Measurements from ENCODE around the gene LDB2.

Gene LDB2

DNA sequence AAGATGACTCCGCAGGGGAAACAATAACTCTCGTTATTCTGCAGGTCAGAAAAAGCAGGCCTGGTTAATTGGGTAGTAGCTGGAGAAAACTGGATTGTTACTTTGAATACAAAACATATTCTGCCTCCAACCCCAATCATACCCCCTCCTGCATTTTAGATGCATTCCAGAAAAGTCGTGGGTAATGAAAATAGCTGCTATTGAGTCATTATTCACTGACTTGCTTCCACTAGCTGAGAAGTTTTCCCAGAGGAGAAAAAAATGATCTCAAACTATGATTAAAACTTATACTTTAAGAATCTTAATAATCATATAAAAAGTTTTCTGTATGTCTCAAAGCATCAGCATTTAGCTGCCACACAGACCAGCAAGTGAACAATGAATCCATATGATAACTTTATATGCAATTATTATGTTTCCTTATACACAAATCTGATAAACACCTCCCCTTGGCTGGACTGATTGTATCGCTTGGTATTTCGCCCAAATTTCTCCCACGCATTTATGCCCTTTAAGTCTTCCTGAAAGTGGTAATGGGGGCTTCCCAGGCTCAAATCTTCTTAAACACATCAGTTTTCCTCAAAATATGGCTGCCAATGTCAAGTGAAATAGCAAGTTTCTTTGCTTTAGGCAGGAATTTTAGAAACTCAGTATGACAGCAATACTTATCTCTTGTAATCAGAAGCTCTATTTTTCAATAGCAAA lies 181.0 kb downstream of the LDB2 start:
- CTCF ChIA-PET, result no interaction called here
- POLR2A ChIA-PET (ENCODE audit: low non-redundant PET), result no interaction called here
- no peak overlapping the region for H3K27ac ChIP-seq
- no peak for DNase-seq (ENCODE audit: low spot score)
- TF ChIP-seq, protein P1, sequence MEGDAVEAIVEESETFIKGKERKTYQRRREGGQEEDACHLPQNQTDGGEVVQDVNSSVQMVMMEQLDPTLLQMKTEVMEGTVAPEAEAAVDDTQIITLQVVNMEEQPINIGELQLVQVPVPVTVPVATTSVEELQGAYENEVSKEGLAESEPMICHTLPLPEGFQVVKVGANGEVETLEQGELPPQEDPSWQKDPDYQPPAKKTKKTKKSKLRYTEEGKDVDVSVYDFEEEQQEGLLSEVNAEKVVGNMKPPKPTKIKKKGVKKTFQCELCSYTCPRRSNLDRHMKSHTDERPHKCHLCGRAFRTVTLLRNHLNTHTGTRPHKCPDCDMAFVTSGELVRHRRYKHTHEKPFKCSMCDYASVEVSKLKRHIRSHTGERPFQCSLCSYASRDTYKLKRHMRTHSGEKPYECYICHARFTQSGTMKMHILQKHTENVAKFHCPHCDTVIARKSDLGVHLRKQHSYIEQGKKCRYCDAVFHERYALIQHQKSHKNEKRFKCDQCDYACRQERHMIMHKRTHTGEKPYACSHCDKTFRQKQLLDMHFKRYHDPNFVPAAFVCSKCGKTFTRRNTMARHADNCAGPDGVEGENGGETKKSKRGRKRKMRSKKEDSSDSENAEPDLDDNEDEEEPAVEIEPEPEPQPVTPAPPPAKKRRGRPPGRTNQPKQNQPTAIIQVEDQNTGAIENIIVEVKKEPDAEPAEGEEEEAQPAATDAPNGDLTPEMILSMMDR (conservative IDR thresholded peaks at IDR 0.05; ENCODE audit: low read depth), result no peak

DNA sequence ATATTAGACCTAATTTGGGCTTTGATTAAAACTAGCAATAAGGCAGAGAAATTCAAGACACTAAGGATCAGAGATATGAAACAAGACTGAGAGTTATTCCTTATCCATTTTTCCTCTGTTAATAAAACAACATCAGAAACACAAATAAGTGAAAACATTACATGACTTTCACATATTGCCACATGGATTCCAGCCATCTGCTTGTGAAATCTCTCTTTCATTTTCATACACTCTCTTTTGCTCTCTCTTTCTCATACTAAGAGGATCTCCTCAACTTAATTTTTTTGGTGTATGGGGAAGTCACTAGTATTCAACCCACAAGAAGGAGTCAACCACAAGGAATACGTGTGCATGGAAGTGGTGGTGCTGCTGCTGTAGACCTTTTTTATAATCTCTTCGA lies 183.0 kb downstream of the LDB2 start:
- POLR2A ChIA-PET (ENCODE audit: low non-redundant PET), result no interaction called here
- CTCF ChIA-PET, result no interaction called here
- H3K27ac ChIP-seq, result no peak overlapping the region
- TF ChIP-seq, protein P1 (conservative IDR thresholded peaks at IDR 0.05; ENCODE audit: low read depth), result no peak
- DNase-seq (ENCODE audit: low spot score), result no peak

DNA sequence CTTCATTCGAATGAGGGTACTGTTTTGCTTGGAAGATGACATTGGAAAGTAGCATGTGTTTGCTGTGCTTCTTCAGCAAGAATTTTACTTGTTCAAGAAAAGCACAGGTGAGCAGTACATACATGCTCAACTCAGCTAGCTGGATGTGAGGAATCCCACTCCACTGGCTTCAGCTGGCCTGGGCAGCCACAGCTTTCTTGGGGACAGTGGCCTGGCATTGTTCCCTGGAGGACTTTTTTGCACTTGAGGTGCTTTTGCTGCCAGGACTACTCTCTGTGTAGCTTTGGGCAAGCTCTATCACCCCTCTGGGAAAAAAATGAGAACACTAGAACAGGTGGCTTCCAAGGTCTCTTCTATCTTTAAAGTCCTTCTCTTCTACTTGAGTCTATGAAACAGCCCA lies 184.3 kb downstream of the LDB2 start:
- ChIA-PET POLR2A (ENCODE audit: low non-redundant PET) (no interaction called here), CTCF (no interaction called here)
- no peak for DNase-seq (ENCODE audit: low spot score)
- H3K27ac ChIP-seq, result no peak overlapping the region
- TF ChIP-seq, protein P1 (conservative IDR thresholded peaks at IDR 0.05; ENCODE audit: low read depth), result no peak

DNA sequence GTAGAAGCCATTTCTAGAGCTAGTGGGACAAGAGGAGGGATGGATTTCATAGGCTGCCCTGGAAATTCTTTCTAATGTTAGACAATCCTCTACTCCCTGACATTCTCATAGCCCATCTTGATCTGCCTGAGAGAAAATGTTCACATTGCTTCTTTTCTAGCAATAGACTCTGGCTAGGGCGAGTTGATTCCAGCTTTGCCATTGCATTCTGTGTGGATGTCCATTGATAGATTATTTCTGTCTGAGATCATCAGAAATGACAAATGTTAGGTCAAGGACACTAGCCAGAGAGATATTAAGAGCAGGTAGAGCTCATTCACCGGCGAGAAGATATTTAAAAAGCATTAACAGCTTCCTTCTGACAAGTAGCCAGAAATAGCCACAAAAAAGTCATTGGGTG lies 184.7 kb downstream of the LDB2 start:
- TF ChIP-seq, protein P1 (conservative IDR thresholded peaks at IDR 0.05; ENCODE audit: low read depth), result no peak
- POLR2A ChIA-PET (ENCODE audit: low non-redundant PET), result no interaction called here
- CTCF ChIA-PET, result no interaction called here
- no peak for DNase-seq (ENCODE audit: low spot score)
- no peak overlapping the region for H3K27ac ChIP-seq

DNA sequence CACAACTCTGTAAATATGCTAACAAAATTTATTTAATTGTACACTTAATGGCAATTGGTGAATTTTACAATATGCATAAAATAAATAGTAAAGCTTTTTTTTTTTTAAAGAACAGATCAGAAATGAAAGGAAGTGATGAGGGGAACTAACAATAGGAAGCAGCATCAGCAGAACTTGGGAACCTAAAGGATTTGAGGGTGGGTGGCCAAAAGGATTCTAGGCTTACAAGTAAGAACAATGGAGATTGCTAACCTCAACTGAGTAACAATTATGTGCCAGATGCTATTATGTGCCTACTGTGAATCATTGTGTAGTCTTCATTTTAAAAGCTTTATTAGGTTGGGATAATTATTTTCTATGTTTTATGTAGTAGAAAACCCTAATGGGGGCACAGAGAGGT lies 185.2 kb downstream of the LDB2 start:
- TF ChIP-seq, protein P1 (conservative IDR thresholded peaks at IDR 0.05; ENCODE audit: low read depth), result no peak
- ChIA-PET CTCF (no interaction called here), POLR2A (ENCODE audit: low non-redundant PET) (no interaction called here)
- H3K27ac ChIP-seq, result no peak overlapping the region
- DNase-seq (ENCODE audit: low spot score), result no peak

DNA sequence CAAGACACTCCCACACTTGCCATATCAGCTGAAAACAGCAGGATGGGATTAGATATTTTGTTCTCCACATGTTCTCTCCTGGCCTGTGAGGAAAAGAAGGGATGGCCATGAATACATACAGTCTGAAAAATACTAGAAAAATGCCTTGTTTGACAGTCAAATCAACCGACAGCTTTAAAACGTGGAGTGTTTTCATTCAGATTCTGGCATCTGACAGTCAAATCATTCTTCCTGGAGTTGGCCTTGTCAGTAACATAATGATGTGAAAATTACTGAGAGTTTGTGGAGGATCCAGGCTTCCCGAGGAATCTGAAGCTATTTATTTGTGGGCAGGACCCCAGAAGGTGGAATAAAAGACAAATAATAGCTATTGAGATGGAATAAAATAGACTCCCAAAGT lies 188.2 kb downstream of the LDB2 start:
- DNase-seq (ENCODE audit: low spot score), result no peak
- ChIA-PET CTCF (no interaction called here), POLR2A (ENCODE audit: low non-redundant PET) (no interaction called here)
- TF ChIP-seq, protein P1 (conservative IDR thresholded peaks at IDR 0.05; ENCODE audit: low read depth), result no peak
- H3K27ac ChIP-seq, result no peak overlapping the region
